Measurements from ENCODE around the gene GHRL. TPM values are rescaled to one million over a fixed set of nuclear protein-coding genes. Genes with fewer than 3 reads are reported as not detected.

GHRL gene
- total RNA-seq, 2 donors from 2014 or later, result not detected

DNA sequence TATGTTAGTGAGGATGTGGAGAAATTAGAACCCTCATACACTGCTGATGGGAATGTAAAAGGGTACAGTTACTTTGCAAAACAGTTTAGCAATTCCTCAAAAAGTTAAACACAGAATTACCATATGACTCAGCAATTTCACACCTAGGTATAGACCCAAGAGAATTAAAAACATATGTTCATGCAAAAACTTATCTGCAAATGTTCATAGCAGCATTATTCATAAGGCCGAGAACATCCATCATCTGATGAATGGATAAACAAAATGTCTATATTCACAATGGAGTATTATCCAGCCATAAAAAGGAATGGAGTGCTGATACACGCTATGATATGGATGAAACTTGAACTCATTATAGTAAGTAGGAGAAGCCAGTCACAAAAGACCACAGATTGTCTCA is 17.8 kb upstream of the GHRL start:
- Histone ChIP-seq H3K27me3 (no peaks in the 10 kb centered on the region), H3K27ac (no peak overlapping the region), H3K4me1 (no peaks in the 10 kb centered on the region), H3K36me3 (peaks cover 75% of the 10 kb centered on the region), H3K9me3 (no peaks in the 10 kb centered on the region), H3K4me3 (no peak overlapping the region)
- no peak for TF ChIP-seq CTCF (IDR thresholded peaks at IDR 0.05)
- DNase-seq (ENCODE audit: low spot score), result no peak

DNA sequence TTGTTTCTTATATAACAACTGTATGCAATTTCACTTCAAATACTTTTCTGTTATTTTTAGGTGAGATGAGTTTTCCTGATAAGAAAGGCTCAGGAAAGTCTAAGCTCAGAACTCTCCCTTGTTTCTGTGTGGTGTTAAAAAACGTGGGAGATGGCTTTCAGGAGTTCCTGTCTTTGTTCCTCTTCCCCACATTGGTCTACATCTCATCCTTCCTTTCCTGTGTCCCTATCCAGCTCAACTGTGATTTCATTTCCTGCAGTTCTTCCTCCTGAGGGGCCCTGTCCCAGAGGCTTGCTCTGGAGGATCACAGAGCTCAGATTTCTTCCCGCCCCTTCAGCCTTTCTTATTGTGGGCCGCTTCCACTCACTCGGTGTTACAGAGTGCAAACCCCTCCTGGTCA is 17.0 kb upstream of the GHRL start:
- no peaks in the 10 kb centered on the region for H3K4me1 ChIP-seq
- DNase-seq (ENCODE audit: low spot score), result no peak
- no peaks in the 10 kb centered on the region for H3K27me3 ChIP-seq
- H3K36me3 ChIP-seq, result peaks cover 75% of the 10 kb centered on the region
- H3K9me3 ChIP-seq, result no peaks in the 10 kb centered on the region
- H3K4me3 ChIP-seq, result no peak overlapping the region
- H3K27ac ChIP-seq, result no peak overlapping the region
- no peak for TF ChIP-seq CTCF (IDR thresholded peaks at IDR 0.05)

DNA sequence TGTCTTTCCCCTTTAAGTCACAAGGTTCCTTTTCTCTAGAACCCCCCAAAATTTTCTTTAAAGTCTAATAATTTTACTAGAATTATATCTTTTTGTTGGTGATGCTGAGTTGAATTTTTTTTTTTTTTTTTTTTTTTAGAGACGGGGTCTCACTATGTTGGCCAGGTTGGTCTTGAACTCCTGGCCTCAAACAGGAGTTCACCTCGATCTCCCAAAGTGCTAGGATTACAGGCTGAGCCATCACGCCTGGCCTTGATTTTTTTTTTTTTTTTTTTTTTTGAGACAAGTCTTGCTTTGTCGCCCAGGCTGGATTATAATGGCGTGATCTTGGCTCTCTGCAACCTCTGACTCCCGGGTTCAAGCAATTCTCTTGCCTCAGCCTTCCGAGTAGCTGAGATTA is 15.9 kb upstream of the GHRL start:
- TF ChIP-seq CTCF (IDR thresholded peaks at IDR 0.05), result no peak

GRCh38 chr3:10306156-10306555 is 13.4 kb upstream of the GHRL start:
- no peak for TF ChIP-seq CTCF (IDR thresholded peaks at IDR 0.05)
- no peak overlapping the region for H3K27ac ChIP-seq

More for the DNA sequence above, 15.9 kb upstream of the GHRL start:
- no peak for DNase-seq (ENCODE audit: low spot score)
- H3K27me3 ChIP-seq, result no peaks in the 10 kb centered on the region
- no peaks in the 10 kb centered on the region for H3K4me1 ChIP-seq
- no peak overlapping the region for H3K4me3 ChIP-seq
- H3K27ac ChIP-seq, result no peak overlapping the region
- H3K9me3 ChIP-seq, result no peaks in the 10 kb centered on the region
- H3K36me3 ChIP-seq, result peaks cover 76% of the 10 kb centered on the region

DNA sequence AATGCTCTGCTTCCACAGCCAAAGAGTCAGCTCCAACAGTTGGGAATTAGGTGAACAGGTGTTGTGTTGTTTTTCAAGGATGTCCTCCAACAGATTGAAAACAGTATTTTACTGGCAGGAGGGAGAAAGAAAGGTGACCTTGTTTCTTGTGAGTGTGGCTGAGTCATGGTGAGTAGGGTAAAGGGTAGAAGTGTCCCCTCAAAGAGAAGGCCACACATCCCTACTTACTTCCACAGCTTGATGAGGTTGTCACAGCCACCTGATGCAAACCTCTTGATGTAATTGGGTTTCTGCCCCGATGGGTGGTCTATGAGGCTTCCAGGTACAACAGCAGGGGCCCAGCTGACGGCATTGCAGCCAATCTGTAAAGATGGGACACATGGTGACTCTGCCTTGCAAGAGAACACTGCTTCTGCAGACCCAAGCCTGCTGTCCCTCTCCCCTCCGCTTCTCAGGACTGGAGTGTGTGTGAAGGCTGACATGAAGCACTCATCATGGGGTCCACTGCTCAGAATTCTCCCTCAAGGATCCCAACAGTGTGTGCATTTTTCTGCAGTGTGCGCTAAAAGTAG is 12.7 kb upstream of the GHRL start:
- Histone ChIP-seq H3K4me3 (no peak overlapping the region), H3K27ac (no peak overlapping the region), H3K4me1 (no peaks in the 10 kb centered on the region), H3K9me3 (no peaks in the 10 kb centered on the region), H3K36me3 (peaks cover 81% of the 10 kb centered on the region), H3K27me3 (no peaks in the 10 kb centered on the region)
- DNase-seq (ENCODE audit: low spot score), result no peak
- TF ChIP-seq CTCF (IDR thresholded peaks at IDR 0.05), result no peak

More at GRCh38 chr3:10306156-10306555, 13.4 kb upstream of the GHRL start:
- no peak overlapping the region for H3K4me3 ChIP-seq
- peaks cover 81% of the 10 kb centered on the region for H3K36me3 ChIP-seq
- H3K27me3 ChIP-seq, result no peaks in the 10 kb centered on the region
- H3K9me3 ChIP-seq, result no peaks in the 10 kb centered on the region
- no peak for DNase-seq (ENCODE audit: low spot score)
- H3K4me1 ChIP-seq, result no peaks in the 10 kb centered on the region

DNA sequence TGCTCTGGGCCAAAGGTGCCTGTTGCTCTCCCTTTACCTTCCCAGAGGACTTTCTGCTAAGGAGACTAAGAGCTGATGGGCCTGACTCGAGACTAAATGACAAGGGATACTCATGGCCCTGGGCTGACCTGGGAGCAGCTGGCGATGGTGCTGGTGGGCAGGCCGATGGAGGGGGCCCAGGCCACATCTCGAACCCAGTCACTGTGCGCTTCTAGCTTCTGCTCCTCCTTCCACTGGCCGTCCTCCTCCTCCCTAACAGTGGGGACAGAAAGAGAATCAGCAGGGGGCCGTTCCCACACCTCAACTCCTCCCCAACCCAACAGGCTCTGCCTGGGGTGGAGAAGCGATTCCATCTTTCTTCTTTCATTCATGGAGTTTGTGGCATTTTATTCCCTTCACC is 12.2 kb upstream of the GHRL start:
- no peaks in the 10 kb centered on the region for H3K4me1 ChIP-seq
- H3K9me3 ChIP-seq, result no peaks in the 10 kb centered on the region
- no peaks in the 10 kb centered on the region for H3K27me3 ChIP-seq
- DNase-seq (ENCODE audit: low spot score), result no peak
- H3K36me3 ChIP-seq, result peaks cover 81% of the 10 kb centered on the region
- no peak overlapping the region for H3K27ac ChIP-seq
- TF ChIP-seq CTCF (IDR thresholded peaks at IDR 0.05), result no peak
- H3K4me3 ChIP-seq, result no peak overlapping the region

All from right atrium auricular region (tissue), 2 donors.